Skeletal muscle tissue (tissue), 4 donors: ENCODE results near the gene MYOF. TPM values are rescaled to one million over a fixed set of nuclear protein-coding genes. Genes with fewer than 3 reads are reported as not detected.
"Not testable (repeated sequence)": the region's sequence is repeated elsewhere in the genome, so short reads cannot be mapped to it uniquely, and the experiment has no call there.

Source experiments
- H3K27ac ChIP-seq: one replicate; pipeline ENCODE4 v1.7.0; 2013; ENCODE audit warnings: mild to moderate bottlenecking, low read depth, low read length, inconsistent platforms
- H3K27me3 ChIP-seq, 3 donors: one replicate each; pipeline ENCODE4 v1.7.0; 2013; ENCODE audit warnings: low read length in 3 of 3; ENCODE audit not compliant: control insufficient read depth in 3 of 3, insufficient read depth in 3 of 3
- H3K36me3 ChIP-seq, 3 donors: one replicate each; pipeline ENCODE4 v1.7.0; 2013; ENCODE audit warnings: low read length in 3 of 3; ENCODE audit not compliant: control insufficient read depth in 3 of 3, insufficient read depth in 3 of 3
- H3K4me1 ChIP-seq, 3 donors: one replicate each; pipeline ENCODE4 v1.7.0; 2013; ENCODE audit warnings: low read length in 3 of 3, mild to moderate bottlenecking in 3 of 3; ENCODE audit not compliant: control insufficient read depth in 3 of 3, insufficient read depth in 3 of 3
- H3K4me3 ChIP-seq, 3 donors: one replicate each; pipeline ENCODE4 v1.7.0; 2013; ENCODE audit warnings: low read length in 3 of 3
- H3K9ac ChIP-seq, 3 donors: one replicate each; pipeline ENCODE4 v1.7.0; 2013; ENCODE audit warnings: low read length in 3 of 3, mild to moderate bottlenecking in 3 of 3, moderate library complexity in 2 of 3, low read depth in 1 of 3
- H3K9me3 ChIP-seq, 3 donors: one replicate each; pipeline ENCODE4 v1.7.0; 2013; ENCODE audit warnings: low read length in 3 of 3; ENCODE audit not compliant: control insufficient read depth in 3 of 3
- total RNA-seq: library from RNA; depleted of rRNA; stranded (reverse); fragments of >200 nt; gene quantifications from one replicate; pipeline ENCODE4 v1.2.3, GENCODE V29; 2014
- donor health status: Osteomylitis.

MYOF gene
- total RNA-seq, 1 donor from 2014 or later: 45.4 TPM

DNA sequence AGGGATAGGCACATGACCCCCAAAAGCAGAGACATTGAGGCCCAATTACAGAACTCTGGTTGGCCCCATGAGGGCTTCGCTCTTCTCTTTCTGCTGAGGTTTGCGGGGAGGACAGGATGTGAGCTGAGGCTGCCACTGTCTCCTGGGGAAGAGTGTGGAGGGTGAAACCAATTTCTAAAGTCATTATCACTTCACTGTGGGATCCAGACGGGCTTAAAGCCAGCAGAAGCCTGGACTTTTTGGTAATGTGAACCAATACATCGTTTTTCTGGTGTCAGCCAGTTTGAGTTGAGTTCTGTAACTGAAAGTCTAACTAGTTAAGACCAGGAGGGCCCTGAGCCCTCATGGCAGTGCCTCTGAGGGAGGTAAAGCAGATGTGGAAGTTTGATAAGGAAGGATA, 163.0 kb downstream of the MYOF start:
- no peak overlapping the region for H3K9ac ChIP-seq
- H3K4me3 ChIP-seq: no peak overlapping the region
- peaks cover 3 to 39% (median 13%) of the 10 kb centered on the region in 3 donors for H3K36me3 ChIP-seq

DNA sequence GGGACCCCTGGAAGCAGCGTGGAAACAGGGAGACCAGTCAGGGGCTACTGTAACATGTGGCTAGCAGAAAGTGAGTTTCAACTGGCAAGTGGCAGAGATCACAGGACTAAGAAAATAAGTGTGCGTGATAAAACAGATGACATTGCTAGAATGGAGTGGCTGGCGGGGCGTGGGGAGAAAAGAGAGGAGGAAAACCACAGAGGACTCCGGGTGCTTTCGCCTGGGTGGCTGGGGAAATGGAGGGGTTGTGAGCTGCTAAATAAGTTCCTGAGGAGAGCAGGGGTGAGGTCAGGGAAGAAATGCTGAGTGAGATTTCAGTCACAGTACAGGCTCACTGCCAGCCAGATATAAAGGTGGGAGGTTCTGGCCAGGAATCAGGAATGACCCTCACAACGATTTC, 166.9 kb downstream of the MYOF start:
- Histone ChIP-seq H3K4me1 (no peaks in the 10 kb centered on the region), H3K9ac (no peak overlapping the region), H3K9me3 (no peaks in the 10 kb centered on the region), H3K27me3 (no peaks in the 10 kb centered on the region), H3K36me3 (peaks cover 3 to 41% (median 15%) of the 10 kb centered on the region in 3 donors), H3K4me3 (no peak overlapping the region), H3K27ac (no peak overlapping the region)

More for the DNA sequence above, 163.0 kb downstream of the MYOF start:
- Histone ChIP-seq H3K9me3 (no peaks in the 10 kb centered on the region), H3K27me3 (peaks cover 0 to 2% (median 0%) of the 10 kb centered on the region in 3 donors), H3K27ac (no peak overlapping the region), H3K4me1 (no peaks in the 10 kb centered on the region)

- not testable (repeated sequence) for H3K9ac ChIP-seq, H3K27me3 ChIP-seq, H3K4me3 ChIP-seq, H3K4me1 ChIP-seq, H3K9me3 ChIP-seq, H3K27ac ChIP-seq
- H3K36me3 ChIP-seq: peaks cover 3 to 43% (median 15%) of the 10 kb centered on the region in 3 donors
Measured at GRCh38 chr10:93314656-93315055, 167.5 kb downstream of the MYOF start.

- Histone ChIP-seq H3K9me3 (no peaks in the 10 kb centered on the region), H3K4me3 (no peak overlapping the region), H3K9ac (no peak overlapping the region), H3K27ac (no peak overlapping the region), H3K4me1 (no peaks in the 10 kb centered on the region), H3K27me3 (no peaks in the 10 kb centered on the region), H3K36me3 (peaks cover 3 to 40% (median 19%) of the 10 kb centered on the region in 3 donors)
Measured at GRCh38 chr10:93313798-93314197, 168.3 kb downstream of the MYOF start.

- Histone ChIP-seq H3K4me3 (no peak overlapping the region), H3K4me1 (no peaks in the 10 kb centered on the region), H3K27ac (no peak overlapping the region), H3K36me3 (peaks cover 0 to 29% (median 15%) of the 10 kb centered on the region in 3 donors), H3K9me3 (no peaks in the 10 kb centered on the region), H3K9ac (no peak overlapping the region), H3K27me3 (no peaks in the 10 kb centered on the region)
Measured at GRCh38 chr10:93309062-93309461, 173.1 kb downstream of the MYOF start.

- H3K36me3 ChIP-seq: peaks cover 0 to 16% (median 9%) of the 10 kb centered on the region in 3 donors
- no peaks in the 10 kb centered on the region for H3K9me3 ChIP-seq
Measured at GRCh38 chr10:93305122-93305521, 177.0 kb downstream of the MYOF start.

GRCh38 chr10:93300981-93301380, 181.2 kb downstream of the MYOF start:
- Histone ChIP-seq H3K9ac (no peak overlapping the region), H3K27me3 (no peaks in the 10 kb centered on the region), H3K36me3 (no peaks in the 10 kb centered on the region), H3K9me3 (no peaks in the 10 kb centered on the region), H3K4me3 (no peak overlapping the region), H3K4me1 (no peaks in the 10 kb centered on the region), H3K27ac (no peak overlapping the region)

More at GRCh38 chr10:93305122-93305521, 177.0 kb downstream of the MYOF start:
- Histone ChIP-seq H3K4me3 (no peak overlapping the region), H3K9ac (no peak overlapping the region), H3K4me1 (no peaks in the 10 kb centered on the region), H3K27ac (no peak overlapping the region), H3K27me3 (no peaks in the 10 kb centered on the region)

GRCh38 chr10:93300288-93300917, 181.7 kb downstream of the MYOF start:
- Histone ChIP-seq H3K4me1 (no peaks in the 10 kb centered on the region), H3K9ac (no peak overlapping the region), H3K36me3 (no peaks in the 10 kb centered on the region), H3K27me3 (no peaks in the 10 kb centered on the region), H3K4me3 (no peak overlapping the region), H3K27ac (no peak overlapping the region), H3K9me3 (no peaks in the 10 kb centered on the region)

DNA sequence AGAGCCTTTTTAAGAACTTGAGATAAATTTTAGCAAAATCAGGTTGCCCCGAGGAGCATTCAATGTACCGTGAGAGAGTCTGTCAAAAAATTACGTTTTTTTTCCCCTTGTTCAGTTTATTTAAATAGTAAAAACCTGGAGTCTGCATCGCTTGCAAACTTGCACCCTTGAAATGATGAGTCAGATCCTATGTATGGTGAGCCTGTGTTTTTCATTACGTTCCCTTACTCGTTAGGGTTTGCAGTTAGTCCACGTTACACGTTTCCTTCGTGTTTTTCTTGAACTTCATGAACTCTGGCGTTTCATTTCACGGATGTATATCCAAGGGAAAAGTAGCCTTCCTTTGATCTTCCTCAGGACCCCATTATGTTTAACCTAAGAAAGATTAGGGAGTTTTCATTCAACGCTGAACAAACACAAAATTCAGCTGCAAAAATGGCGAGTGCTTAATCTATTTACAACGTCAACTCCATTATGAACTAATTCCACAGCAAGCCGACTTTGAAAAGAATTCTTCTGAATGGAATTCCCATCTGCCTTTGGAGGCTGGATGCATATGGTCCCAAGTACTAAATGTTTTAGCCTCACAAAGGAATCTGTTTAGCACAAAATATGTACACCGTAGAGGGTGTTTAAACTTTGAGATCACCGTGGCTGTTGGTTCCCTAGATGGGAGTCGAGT, 182.4 kb downstream of the MYOF start:
- Histone ChIP-seq H3K27ac (no peak overlapping the region), H3K9ac (no peak overlapping the region), H3K27me3 (no peaks in the 10 kb centered on the region)

DNA sequence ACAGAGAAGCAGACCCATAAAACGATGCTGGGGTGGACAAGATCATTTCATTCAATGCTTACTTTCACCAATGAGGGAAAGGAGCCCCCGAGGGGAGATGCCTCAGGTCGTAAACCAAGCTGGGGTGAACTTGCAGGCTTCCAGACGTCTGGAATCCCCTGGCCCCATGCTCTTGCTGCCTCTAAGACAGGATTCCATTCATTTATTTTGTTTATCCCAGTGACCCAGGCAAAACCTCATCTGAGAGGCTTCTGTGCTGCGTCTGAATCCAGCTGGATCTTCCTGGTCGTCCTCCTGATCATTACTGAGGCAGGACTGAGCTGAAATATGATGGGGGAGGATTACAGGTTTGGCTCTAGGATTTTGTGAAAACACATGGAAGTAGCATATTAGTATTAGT, 182.9 kb downstream of the MYOF start:
- no peaks in the 10 kb centered on the region for H3K4me1 ChIP-seq
- H3K27ac ChIP-seq: no peak overlapping the region
- no peak overlapping the region for H3K4me3 ChIP-seq
- no peak overlapping the region for H3K9ac ChIP-seq
- H3K27me3 ChIP-seq: no peaks in the 10 kb centered on the region
- H3K36me3 ChIP-seq: no peaks in the 10 kb centered on the region
- H3K9me3 ChIP-seq: no peaks in the 10 kb centered on the region

More for the DNA sequence above, 182.4 kb downstream of the MYOF start:
- H3K36me3 ChIP-seq: no peaks in the 10 kb centered on the region
- H3K9me3 ChIP-seq: no peaks in the 10 kb centered on the region
- no peak overlapping the region for H3K4me3 ChIP-seq
- H3K4me1 ChIP-seq: no peaks in the 10 kb centered on the region
